Skin epidermis (tissue), 12 donors: ENCODE measurements around the gene FRMD5.
"Not testable (repeated sequence)": the region's sequence is repeated elsewhere in the genome, so short reads cannot be mapped to it uniquely, and the experiment has no call there.

ENCODE experiments used
- H3K27ac ChIP-seq, 21 experiments: fragments of 200-600 bp; sonication (generic) in 11 of 21; one replicate each; pipeline ENCODE4 v1.5.0; 2020; ENCODE audit warnings: mild to moderate bottlenecking in 3 of 21, inconsistent platforms in 2 of 21, moderate library complexity in 2 of 21
- H3K4me3 ChIP-seq, 7 experiments: fragments of 200-600 bp; sonication (generic) in 2 of 7; one replicate each; pipeline ENCODE4 v1.5.0; 2020; ENCODE audit warnings: inconsistent platforms in 2 of 7, mild to moderate bottlenecking in 2 of 7, moderate library complexity in 1 of 7

The FRMD5 gene

GRCh38 chr15:44195151-44195740 lies at the start of gene FRMD5:
TSS of gene FRMD5 (minus strand) at chr15:44195271.
- Histone ChIP-seq H3K4me3 (peak within 1 kb of the TSS; percentile 23 to 59 (median 43)), H3K27ac (no peak within 1 kb of the TSS)

GRCh38 chr15:44243829-44244228 lies 48.8 kb upstream of the FRMD5 start:
- H3K27ac ChIP-seq = no peak overlapping the region
- no peak overlapping the region for H3K4me3 ChIP-seq

- H3K4me3 ChIP-seq = no peak overlapping the region
- no peak overlapping the region for H3K27ac ChIP-seq
Observed at GRCh38 chr15:44243141-44243540, 48.1 kb upstream of the FRMD5 start.

DNA sequence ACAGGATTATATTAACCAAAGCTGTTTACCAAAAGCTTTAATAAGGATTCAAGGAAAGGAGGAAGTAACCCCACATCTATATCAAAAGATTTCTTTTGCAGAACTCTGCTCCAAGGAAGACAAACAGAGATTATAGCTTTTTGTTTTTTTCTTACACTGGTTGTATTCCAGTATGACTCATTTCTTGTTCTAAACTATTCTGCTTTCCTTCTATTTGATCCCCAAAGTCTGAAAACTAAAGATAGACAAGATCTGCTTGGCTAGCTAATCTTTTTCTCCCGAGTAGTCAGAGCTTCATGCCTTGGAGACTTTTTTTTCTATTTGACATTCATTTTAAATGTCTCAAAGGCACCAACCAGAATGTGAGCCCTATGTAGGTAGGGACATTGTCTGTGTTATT lies 36.8 kb upstream of the FRMD5 start:
- Histone ChIP-seq H3K27ac (no peak overlapping the region), H3K4me3 (no peak overlapping the region)

DNA sequence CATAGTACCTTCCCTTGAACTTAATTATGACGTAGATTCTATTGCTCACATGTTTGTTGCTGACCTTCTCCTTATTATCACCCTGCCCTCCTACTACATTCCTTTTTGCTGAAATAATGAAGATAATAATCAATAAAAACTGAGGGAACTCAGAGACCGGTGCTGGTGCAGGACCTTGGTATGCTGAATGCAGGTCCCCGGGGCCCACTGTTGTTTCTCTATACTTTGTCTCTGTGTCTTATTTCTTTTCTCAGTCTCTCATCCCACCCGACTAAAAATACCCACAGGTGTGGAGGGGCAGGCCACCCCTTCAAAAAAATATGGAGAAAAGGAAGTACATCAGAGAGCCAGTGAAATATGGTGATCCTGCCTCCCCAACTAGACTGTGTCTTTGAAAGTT lies 34.2 kb upstream of the FRMD5 start:
- not testable (repeated sequence) for H3K27ac ChIP-seq, H3K4me3 ChIP-seq

GRCh38 chr15:44227584-44227983 lies 32.5 kb upstream of the FRMD5 start:
- no peak overlapping the region for H3K4me3 ChIP-seq
- H3K27ac ChIP-seq = no peak overlapping the region

GRCh38 chr15:44227001-44227400 lies 31.9 kb upstream of the FRMD5 start:
- H3K27ac ChIP-seq, H3K4me3 ChIP-seq: not testable (repeated sequence)

DNA sequence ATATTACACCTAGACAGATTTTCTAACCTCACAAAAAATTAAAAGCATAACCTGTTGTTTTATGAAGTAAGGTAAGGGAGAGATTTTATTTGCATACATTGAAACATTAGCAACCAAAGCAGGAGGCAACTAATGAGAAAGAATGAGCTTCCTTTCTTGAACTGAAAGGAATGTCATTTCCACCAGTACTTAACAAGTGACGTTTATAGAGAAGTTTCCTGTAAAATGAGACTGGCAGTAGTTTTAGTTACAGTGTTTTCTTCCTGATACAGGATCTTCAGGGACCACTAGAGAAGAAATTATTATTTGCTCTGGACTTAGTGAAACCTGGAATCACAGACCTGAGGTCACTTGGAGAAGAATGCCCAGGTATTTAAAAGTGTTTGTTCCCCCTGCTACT lies 27.4 kb upstream of the FRMD5 start:
- Histone ChIP-seq H3K4me3 (no peak overlapping the region), H3K27ac (no peak overlapping the region)

- no peak overlapping the region for H3K4me3 ChIP-seq
- no peak overlapping the region for H3K27ac ChIP-seq
Observed at GRCh38 chr15:44219073-44219472, 24.0 kb upstream of the FRMD5 start.

DNA sequence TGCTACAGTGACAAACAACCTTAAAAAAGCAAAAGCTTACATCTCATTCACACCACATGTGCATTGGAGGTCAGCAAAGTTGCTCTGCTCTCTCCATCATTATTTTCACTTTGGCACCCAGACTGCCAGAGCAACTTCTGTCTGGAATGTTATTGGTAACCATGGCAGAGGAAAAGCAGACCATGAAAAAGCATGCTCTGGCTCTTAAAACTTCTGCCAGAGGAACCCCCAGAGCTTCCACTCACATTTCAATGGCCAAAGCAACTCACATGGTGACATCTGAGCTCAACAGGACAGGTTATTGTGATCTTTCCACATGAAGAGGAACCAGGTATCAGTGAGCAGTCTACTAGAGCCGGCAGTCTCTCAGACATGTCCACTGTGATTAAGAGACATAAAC lies 21.9 kb upstream of the FRMD5 start:
- H3K27ac ChIP-seq = no peak overlapping the region
- no peak overlapping the region for H3K4me3 ChIP-seq

GRCh38 chr15:44215594-44215993 lies 20.5 kb upstream of the FRMD5 start:
- H3K27ac ChIP-seq = no peak overlapping the region
- no peak overlapping the region for H3K4me3 ChIP-seq

GRCh38 chr15:44208956-44209355 lies 13.9 kb upstream of the FRMD5 start:
- H3K4me3 ChIP-seq = no peak overlapping the region
- no peak overlapping the region for H3K27ac ChIP-seq

DNA sequence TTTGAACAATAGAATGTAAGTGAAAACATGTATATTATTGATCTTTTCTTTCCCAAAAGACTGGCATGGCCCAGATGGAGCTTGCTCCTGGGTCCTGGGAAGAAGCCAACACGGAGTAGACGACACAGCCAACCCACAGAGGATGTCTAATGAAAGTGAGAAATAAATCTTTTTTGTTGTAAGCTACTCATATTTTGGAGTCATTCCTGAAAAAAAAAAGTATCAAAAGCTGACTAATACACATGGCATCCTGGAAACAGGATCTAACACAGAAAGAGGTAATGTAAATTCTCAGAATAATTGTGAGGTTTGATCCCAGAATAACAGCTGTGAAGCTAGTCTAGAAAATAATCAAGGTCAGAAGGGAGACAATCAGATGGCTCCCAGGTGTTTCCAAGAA lies 12.6 kb upstream of the FRMD5 start:
- Histone ChIP-seq H3K4me3 (no peak overlapping the region), H3K27ac (no peak overlapping the region)

DNA sequence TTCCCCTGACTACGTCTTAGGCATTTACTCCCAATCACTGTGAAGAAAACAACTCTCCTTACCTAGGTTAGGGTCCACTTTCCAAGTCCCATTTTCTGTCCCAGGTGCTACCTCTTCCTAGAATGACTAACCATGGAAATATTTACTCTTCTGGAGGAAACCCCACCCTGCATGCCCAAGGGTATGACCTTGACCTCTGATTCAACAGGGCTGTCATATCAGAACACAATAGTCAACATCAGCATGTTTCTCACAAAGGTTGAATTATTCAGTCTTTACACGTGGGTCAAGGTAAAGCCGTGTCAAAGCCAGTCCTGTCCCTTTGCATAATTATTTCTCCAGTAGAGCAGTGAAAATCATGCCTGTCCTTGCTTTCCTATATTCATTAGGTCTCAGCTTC lies 4.3 kb upstream of the FRMD5 start:
- no peak overlapping the region for H3K27ac ChIP-seq
- H3K4me3 ChIP-seq = no peak overlapping the region

DNA sequence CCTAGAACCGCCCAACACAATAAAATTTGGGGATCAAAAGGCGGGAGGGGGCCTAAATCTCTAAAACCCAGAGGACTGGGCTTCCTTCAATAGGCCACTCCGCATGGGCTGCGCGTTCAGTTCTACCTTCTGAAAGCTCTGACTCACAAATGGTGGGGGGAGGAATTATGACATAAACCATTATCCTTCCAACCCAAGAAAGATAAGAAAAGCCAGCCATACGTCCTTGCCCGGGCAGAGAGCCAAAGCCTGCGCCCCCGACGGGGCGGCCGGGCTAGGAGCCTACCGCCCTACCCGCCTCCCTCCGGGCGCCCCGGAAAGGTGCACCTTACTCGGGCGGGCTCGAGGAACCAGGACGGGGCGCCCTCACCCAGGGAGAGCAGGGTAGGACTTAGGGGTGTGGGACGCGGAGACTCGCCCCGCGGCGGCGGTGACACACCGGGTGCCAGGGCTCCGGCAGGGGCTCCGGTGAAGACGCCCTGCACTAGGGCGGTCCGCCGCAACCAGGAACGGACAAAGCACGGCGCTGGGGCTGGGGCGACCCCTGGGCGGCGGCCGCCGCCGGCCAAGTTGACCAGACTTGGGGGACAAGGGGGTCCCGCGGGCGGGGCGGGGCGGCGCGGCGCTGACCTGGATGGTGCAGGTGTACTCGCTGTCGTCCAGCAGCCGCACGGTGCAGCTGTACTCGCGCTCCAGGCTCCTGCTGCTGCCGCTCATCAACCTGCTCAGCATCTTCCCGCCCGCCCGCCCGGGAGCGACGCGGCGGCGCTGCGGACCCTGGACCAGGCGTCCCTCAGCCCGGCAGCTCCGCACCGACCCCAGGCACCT lies 534 bp downstream of the FRMD5 start:
- H3K27ac ChIP-seq = no peak overlapping the region
- peak overlapping the region; percentile 23 to 59 (median 43) for H3K4me3 ChIP-seq

DNA sequence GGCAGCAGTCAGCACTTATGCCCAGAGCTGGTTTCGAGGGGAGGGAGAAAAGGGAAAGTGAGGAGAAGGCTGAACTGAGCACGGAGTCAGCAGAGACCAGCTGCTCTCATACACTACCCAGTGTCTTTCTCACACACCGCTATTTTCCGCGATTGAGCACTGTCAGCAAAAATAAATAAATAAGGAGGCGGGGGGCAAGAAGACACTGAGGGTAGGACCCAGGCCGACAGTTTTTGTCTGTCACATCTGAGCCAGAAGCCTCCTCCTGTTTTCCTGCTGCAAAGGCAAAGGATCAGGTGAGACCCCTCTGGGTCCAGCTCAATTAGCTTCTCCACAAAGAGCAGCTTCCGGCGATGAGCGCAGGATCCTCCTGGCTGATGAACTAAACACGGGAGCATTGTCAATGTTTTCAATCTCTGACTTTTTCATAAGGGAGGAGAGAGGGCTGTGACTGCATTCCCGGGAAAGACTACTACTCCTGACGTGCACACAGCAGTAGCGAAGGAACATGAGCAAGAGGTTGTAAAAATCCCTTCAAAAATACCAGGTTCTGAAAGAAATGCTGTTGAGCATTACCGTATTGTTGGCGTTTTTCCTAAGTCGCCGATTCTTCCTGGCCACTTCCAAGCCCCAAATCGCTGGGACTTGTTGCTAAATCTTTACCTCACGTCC lies 1.3 kb downstream of the FRMD5 start:
- Histone ChIP-seq H3K4me3 (peak overlapping the region in 2 of 7 experiments; percentile 36 to 59), H3K27ac (no peak overlapping the region)

- no peak overlapping the region for H3K4me3 ChIP-seq
- no peak overlapping the region for H3K27ac ChIP-seq
Observed at GRCh38 chr15:44188795-44189194, 6.3 kb downstream of the FRMD5 start.

GRCh38 chr15:44186705-44187104 lies 8.4 kb downstream of the FRMD5 start:
- no peak overlapping the region for H3K4me3 ChIP-seq

GRCh38 chr15:44183363-44183762 lies 11.7 kb downstream of the FRMD5 start:
- Histone ChIP-seq H3K4me3 (no peak overlapping the region), H3K27ac (no peak overlapping the region)

More at GRCh38 chr15:44186705-44187104, 8.4 kb downstream of the FRMD5 start:
- H3K27ac ChIP-seq = no peak overlapping the region

- Histone ChIP-seq H3K27ac (no peak overlapping the region), H3K4me3 (no peak overlapping the region)
Observed at GRCh38 chr15:44181410-44181809, 13.7 kb downstream of the FRMD5 start.

DNA sequence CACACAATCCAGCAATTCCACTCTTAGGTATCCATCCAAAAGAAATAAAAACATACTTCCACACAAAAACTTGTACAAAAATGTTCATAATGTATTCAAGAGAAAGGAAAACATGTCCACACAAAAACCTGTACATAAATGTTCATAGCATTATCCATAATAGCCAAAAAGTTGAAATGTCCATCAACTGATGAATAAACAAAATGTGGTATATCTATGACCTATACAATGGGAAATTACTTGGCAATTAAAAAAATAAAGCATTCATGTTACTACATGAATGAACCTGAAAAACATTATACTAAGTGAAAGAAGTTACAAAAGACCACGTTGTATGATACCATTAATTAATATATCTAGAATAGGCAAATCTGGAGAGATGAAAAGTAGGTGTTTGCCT lies 17.9 kb downstream of the FRMD5 start:
- no peak overlapping the region for H3K27ac ChIP-seq
- H3K4me3 ChIP-seq = no peak overlapping the region
